Measurements from ENCODE around the gene MAGEA4.

Gene MAGEA4

GRCh38 chrX:151912780-151913179 is at the start of gene MAGEA4:
MAGEA4 (plus strand) TSS chrX:151912889; CDS start chrX:151923665, 10,776 bp downstream.
- H3F3A ChIP-seq (ENCODE audit: insufficient read depth): no peaks in the 10 kb centered on the region
- H3K79me2 ChIP-seq (ENCODE audit: insufficient read depth, low read length): no peaks in the 10 kb centered on the region
- H3K27me3 ChIP-seq (ENCODE audit: low read length): no peaks in the 10 kb centered on the region
- H3K36me3 ChIP-seq (ENCODE audit: low read length): no peaks in the 10 kb centered on the region
- H3K4me3 ChIP-seq (ENCODE audit: insufficient read depth, low read length, poor library complexity, severe bottlenecking): no peak within 1 kb of the TSS
- no peak within 1 kb of the TSS for H3K9ac ChIP-seq (ENCODE audit: low read length)
- no peaks in the 10 kb centered on the region for H3K9me2 ChIP-seq (replicated peaks; ENCODE audit: insufficient read depth, low read length)
- no peaks in the 10 kb centered on the region for H4K20me1 ChIP-seq (ENCODE audit: low read depth, low read length)
- no peak within 1 kb of the TSS for H3K4me2 ChIP-seq (ENCODE audit: low read depth, low read length, poor library complexity, severe bottlenecking)
- no peaks in the 10 kb centered on the region for H3K9me3 ChIP-seq (ENCODE audit: insufficient read depth, low read length)
- TF ChIP-seq CTCF (IDR thresholded peaks at IDR 0.05; ENCODE audit: insufficient read depth, low read length, poor library complexity, severe bottlenecking) (no peak), EZH2phosphoT487 (conservative IDR thresholded peaks at IDR 0.05; ENCODE audit: low read length) (no peak)
- H2AFZ ChIP-seq (ENCODE audit: low read depth, low read length, severe bottlenecking): no peak within 1 kb of the TSS
- H3K27ac ChIP-seq (ENCODE audit: low read depth, low read length): no peak within 1 kb of the TSS

DNA sequence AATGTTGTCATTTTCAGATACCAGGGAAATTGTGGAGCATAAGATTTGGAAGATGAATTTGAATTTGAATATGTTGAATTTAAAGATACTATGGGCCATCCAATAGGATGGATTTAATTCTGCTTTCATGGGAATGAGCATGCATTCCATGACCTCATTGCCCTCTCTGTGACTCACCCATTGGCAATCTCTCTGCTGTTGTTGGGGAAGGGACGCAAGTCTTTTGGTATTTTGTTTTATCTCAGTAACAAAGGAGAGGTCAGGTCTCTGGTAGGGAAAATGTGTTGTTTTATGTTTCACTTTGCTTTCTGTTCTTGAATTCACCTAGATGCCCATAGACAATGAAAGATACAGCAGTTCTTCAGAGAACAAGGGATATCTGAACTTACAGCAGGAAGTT is 42.1 kb upstream of the MAGEA4 start:
- Histone ChIP-seq H3K4me2 (ENCODE audit: low read depth, low read length, poor library complexity, severe bottlenecking) (no peak overlapping the region), H3K9ac (ENCODE audit: low read length) (no peak overlapping the region), H3K27ac (ENCODE audit: low read depth, low read length) (no peak overlapping the region), H3K4me3 (ENCODE audit: insufficient read depth, low read length, poor library complexity, severe bottlenecking) (no peak overlapping the region), H2AFZ (ENCODE audit: low read depth, low read length, severe bottlenecking) (no peak overlapping the region), H4K20me1 (ENCODE audit: low read depth, low read length) (no peaks in the 10 kb centered on the region), H3K36me3 (ENCODE audit: low read length) (no peaks in the 10 kb centered on the region), H3K9me2 (replicated peaks; ENCODE audit: insufficient read depth, low read length) (no peaks in the 10 kb centered on the region), H3K79me2 (ENCODE audit: insufficient read depth, low read length) (no peaks in the 10 kb centered on the region), H3K27me3 (ENCODE audit: low read length) (no peaks in the 10 kb centered on the region), H3F3A (ENCODE audit: insufficient read depth) (no peaks in the 10 kb centered on the region), H3K9me3 (ENCODE audit: insufficient read depth, low read length) (no peaks in the 10 kb centered on the region)
- TF ChIP-seq EZH2phosphoT487 (conservative IDR thresholded peaks at IDR 0.05; ENCODE audit: low read length): no peak
- no peak for TF ChIP-seq CTCF (IDR thresholded peaks at IDR 0.05; ENCODE audit: insufficient read depth, low read length, poor library complexity, severe bottlenecking)

GRCh38 chrX:151871244-151871643 is 41.4 kb upstream of the MAGEA4 start:
- Histone ChIP-seq H4K20me1 (ENCODE audit: low read depth, low read length) (no peaks in the 10 kb centered on the region), H3K9me3 (ENCODE audit: insufficient read depth, low read length) (no peaks in the 10 kb centered on the region), H3F3A (ENCODE audit: insufficient read depth) (no peaks in the 10 kb centered on the region), H3K4me2 (ENCODE audit: low read depth, low read length, poor library complexity, severe bottlenecking) (no peak overlapping the region), H3K27me3 (ENCODE audit: low read length) (no peaks in the 10 kb centered on the region), H3K4me3 (ENCODE audit: insufficient read depth, low read length, poor library complexity, severe bottlenecking) (no peak overlapping the region), H3K79me2 (ENCODE audit: insufficient read depth, low read length) (no peaks in the 10 kb centered on the region), H3K9me2 (replicated peaks; ENCODE audit: insufficient read depth, low read length) (no peaks in the 10 kb centered on the region), H2AFZ (ENCODE audit: low read depth, low read length, severe bottlenecking) (no peak overlapping the region), H3K27ac (ENCODE audit: low read depth, low read length) (no peak overlapping the region), H3K9ac (ENCODE audit: low read length) (no peak overlapping the region), H3K36me3 (ENCODE audit: low read length) (no peaks in the 10 kb centered on the region)
- TF ChIP-seq EZH2phosphoT487 (conservative IDR thresholded peaks at IDR 0.05; ENCODE audit: low read length): no peak
- no peak for TF ChIP-seq CTCF (IDR thresholded peaks at IDR 0.05; ENCODE audit: insufficient read depth, low read length, poor library complexity, severe bottlenecking)
